Psoas muscle (tissue), 8 donors: Measurements from ENCODE around the gene C3orf70. TPM values are rescaled to one million over a fixed set of nuclear protein-coding genes. Genes with fewer than 3 reads are reported as not detected.
"Not testable (repeated sequence)": the region's sequence is repeated elsewhere in the genome, so short reads cannot be mapped to it uniquely, and the experiment has no call there.

ENCODE experiments used
- ATAC-seq, 4 donors: fragments of 200-7000 bp; cut with Tn5 transposase; one replicate each; pipeline ENCODE4 v1.9.1; 2020; ENCODE audit warnings: moderate library complexity in 3 of 4, mild to moderate bottlenecking in 2 of 4
- DNase-seq, 2 donors: peaks; one replicate each; pipeline ENCODE4 v3.0.0-alpha.2; 2020
- H3K27ac ChIP-seq: fragments of 200-600 bp; one replicate; pipeline ENCODE4 v1.8.0; 2022
- H3K27me3 ChIP-seq, 3 donors: fragments of 200-600 bp in 1 of 3; one replicate each; pipeline versions ENCODE4 v1.6.1 to v1.8.0; 2013 to 2022; ENCODE audit warnings: low read length in 2 of 3, mild to moderate bottlenecking in 2 of 3, moderate library complexity in 1 of 3; ENCODE audit not compliant: insufficient read depth in 3 of 3
- H3K36me3 ChIP-seq, 2 donors: fragments of 200-600 bp in 1 of 2; one replicate each; pipeline versions ENCODE4 v1.6.1 to v1.8.0; 2013 to 2022; ENCODE audit warnings: low read depth in 1 of 2, mild to moderate bottlenecking in 1 of 2, moderate library complexity in 1 of 2; ENCODE audit not compliant: insufficient read depth in 1 of 2
- H3K4me1 ChIP-seq: fragments of 200-600 bp; one replicate; pipeline ENCODE4 v1.8.0; 2022
- H3K4me3 ChIP-seq: fragments of 200-600 bp; one replicate; pipeline ENCODE4 v1.8.0; 2022; ENCODE audit warnings: mild to moderate bottlenecking
- H3K9me3 ChIP-seq: fragments of 200-600 bp; one replicate; pipeline ENCODE4 v1.8.0; 2022
- WGBS, 3 donors: extraction: QIAGEN DNeasy Blood & Tissue Kit; methylation state at CpG; one replicate each; pipeline versions ENCODE4 v1.1.6 to v1.1.7; 2013; 5-methylcytosine and 5-hydroxymethylcytosine counted together
- intact Hi-C, 2 donors: fragments of 100-400 bp; cut with DNase I; formaldehyde crosslinking; loops; one replicate each; pipeline versions ENCODE4 v1.11.0 to v1.14.2; 2022
- polyA plus RNA-seq, 3 donors: library from polyadenylated mRNA; stranded (reverse); fragments of 200-250 nt; gene quantifications; one replicate each; pipeline ENCODE4 v1.2.3, GENCODE V29; 2013
- total RNA-seq, 4 donors: library from RNA; stranded (reverse); fragmentation: NEBNext Ultra II Directional in 2 of 4; extraction: Animal tissue kit (Norgen Biotek cat#: 25700) in 2 of 4; gene quantifications; one replicate each; pipeline versions ENCODE4 v1.2.1 to v1.2.4, GENCODE V29; 2021 to 2023
- TF ChIP-seq, protein P1 (sequence below): fragments of 200-600 bp; IDR thresholded peaks from one replicate; pipeline ENCODE4 v1.8.0; 2022; ENCODE audit warnings: antibody characterized with exemption
- donor health status: healthy with polysubstance abuse.
- donor health status: DM: no; HTN: no; CAD: no; lungs with moderate emphysema.
- donor health status: Bipolar disorder and iron deficiency.
- donor health status: healthy.
- donor health status: DM: yes; HTN: yes; CAD: no.
- donor health status: DM: no; HTN: no; CAD: no.
- donor health status: DM: no; HTN: no; CAD: no.
- donor health status: DM: yes; HTN: yes; CAD: no.

C3orf70 gene
- total and polyA plus RNA-seq, 7 donors = 0.13 to 0.97 (median 0.42) TPM

DNA sequence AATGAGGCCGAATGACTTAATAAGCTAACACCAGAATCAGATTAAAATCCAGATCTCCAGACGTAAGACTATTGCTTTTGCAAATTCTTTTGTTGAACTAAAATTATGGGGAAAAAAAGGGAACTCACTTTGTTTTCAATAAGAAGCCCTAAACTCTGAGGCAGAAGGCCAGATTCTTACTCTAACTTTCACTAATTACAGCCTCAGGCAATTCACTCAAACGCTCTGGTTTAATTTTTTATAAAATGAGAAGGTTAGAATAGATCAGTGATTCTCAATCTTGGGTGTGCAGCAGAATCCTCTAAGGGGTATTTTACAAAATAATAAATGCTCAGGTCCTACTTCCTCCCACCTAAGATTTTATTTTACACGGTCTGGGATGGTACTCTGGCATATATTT lies 38.1 kb downstream of the C3orf70 start:
- TF ChIP-seq, protein P1, sequence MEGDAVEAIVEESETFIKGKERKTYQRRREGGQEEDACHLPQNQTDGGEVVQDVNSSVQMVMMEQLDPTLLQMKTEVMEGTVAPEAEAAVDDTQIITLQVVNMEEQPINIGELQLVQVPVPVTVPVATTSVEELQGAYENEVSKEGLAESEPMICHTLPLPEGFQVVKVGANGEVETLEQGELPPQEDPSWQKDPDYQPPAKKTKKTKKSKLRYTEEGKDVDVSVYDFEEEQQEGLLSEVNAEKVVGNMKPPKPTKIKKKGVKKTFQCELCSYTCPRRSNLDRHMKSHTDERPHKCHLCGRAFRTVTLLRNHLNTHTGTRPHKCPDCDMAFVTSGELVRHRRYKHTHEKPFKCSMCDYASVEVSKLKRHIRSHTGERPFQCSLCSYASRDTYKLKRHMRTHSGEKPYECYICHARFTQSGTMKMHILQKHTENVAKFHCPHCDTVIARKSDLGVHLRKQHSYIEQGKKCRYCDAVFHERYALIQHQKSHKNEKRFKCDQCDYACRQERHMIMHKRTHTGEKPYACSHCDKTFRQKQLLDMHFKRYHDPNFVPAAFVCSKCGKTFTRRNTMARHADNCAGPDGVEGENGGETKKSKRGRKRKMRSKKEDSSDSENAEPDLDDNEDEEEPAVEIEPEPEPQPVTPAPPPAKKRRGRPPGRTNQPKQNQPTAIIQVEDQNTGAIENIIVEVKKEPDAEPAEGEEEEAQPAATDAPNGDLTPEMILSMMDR = no peak
- 74 to 80% (median 75%) methylated on average over 4 of the region's 4 CpGs for WGBS, 3 donors
- intact Hi-C loops = no loop called here
- Histone ChIP-seq H3K27ac (no peak overlapping the region), H3K4me1 (no peaks in the 10 kb centered on the region), H3K27me3 (no peaks in the 10 kb centered on the region), H3K36me3 (no peaks in the 10 kb centered on the region), H3K9me3 (no peaks in the 10 kb centered on the region), H3K4me3 (no peak overlapping the region)
- ATAC-seq = no peak
- DNase-seq = no peak

DNA sequence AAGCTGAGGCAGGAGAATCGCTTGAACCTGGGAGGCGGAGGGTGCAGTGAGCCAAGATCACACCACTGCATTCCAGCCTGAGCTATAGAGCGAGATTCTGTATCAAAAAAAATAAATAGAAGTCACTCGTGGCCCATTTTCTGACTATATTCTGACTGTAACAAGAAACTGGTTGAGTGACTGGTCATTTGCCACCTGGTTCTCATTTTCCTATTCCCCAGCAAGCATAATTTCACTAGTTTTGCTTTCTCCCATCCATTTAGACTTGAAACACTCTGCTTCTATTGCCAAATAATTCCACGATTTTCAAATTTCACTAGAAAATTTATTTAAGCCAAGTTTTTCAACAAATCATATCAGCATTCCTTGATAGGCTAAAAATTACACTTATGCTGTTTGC lies 40.7 kb downstream of the C3orf70 start:
- Histone ChIP-seq H3K36me3 (no peaks in the 10 kb centered on the region), H3K4me3 (no peak overlapping the region), H3K9me3 (no peaks in the 10 kb centered on the region), H3K27me3 (no peaks in the 10 kb centered on the region), H3K27ac (no peak overlapping the region), H3K4me1 (no peaks in the 10 kb centered on the region)
- intact Hi-C loops = no loop called here
- ATAC-seq (no peak), DNase-seq (no peak)
- TF ChIP-seq, protein P1 = no peak
- WGBS, 3 donors = 81 to 90% (median 89%) methylated on average over 5 of the region's 5 CpGs

DNA sequence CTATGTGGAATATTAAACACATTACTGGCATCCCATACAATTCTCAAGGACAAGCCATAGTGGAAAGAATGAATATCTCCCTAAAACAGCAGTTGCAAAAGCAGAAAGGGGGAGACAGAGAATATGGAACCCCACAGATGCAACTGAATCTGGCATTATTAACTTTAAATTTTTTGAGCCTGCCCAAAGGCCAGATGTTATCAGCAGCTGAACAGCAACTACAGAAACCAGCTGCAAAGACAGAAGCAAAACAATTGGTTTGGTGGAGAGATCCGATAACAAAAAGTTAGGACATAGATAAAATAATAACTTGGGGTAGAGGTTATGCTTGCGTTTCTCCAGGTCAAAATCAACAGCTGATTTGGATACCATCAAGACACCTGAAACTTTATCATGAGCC lies 43.8 kb downstream of the C3orf70 start:
- H3K36me3 ChIP-seq, H3K4me3 ChIP-seq, intact Hi-C loops, H3K27ac ChIP-seq, H3K4me1 ChIP-seq, H3K27me3 ChIP-seq, H3K9me3 ChIP-seq, DNase-seq, ATAC-seq: not testable (repeated sequence)
- 45 to 59% (median 51%) methylated on average over 2 of the region's 2 CpGs for WGBS, 3 donors

DNA sequence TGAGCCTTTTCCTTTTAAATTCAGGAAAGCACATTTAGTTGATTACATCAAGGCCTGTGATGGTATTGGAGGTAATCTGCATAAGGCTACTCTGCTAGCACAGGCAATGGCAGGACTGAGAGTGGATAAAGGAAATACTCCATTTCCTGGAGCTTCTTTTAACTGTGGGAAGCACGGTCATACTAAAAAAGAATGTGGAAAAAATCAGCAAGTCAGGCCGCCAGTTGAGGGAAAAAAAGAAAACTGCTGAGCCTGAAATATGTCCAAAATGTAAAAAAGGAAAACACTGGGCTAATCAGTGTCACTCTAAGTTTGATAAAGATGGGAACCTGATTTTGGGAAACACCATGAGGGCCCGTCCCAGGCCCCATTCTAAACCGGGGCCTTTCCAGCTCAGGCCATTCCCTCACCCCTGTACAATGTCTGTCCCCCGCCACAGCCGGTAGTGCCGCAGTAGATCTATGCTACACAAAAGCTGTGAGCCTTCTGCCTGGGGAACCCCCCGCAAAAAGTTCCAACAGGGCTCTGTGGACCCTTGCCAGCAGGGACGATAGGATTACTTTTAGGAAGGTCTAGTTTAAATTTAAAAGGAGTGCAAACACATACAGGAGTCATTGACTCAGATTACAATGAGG lies 46.5 kb downstream of the C3orf70 start:
- intact Hi-C loops, ATAC-seq, H3K4me3 ChIP-seq: not testable (repeated sequence)

DNA sequence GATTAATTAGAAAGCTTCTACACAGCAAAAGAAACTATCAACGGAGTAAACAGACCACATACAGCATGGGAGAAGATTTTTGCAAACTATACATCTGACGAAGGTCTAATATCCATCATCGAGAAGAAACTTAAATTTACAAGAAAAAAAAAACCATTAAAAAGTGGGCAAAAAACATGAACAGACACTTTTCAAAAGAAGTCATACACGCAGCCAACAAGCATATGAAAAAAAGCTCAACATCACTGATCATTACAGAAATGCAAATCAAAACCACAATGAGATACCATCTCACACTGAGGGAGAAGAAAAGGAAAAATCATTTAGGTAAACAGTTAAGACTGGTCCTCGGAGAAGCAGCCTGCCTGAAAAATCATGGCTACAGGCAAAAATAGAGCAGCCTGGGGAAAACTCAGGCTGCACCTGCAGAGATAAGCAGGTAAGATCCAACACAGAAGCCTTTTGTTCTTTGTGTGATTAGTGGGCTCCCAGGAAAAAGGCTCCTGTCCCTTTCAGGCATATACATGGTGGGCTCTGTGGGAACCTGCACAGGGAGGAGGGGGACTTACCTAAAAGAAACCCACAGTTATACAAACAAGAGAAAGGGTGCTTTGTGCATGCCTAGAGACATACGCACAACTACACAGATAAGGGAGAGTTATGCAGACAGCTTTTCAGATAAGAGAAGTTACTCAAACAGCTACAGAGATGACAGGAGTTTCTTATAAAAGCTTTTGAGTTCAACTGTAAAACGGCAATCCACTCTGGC lies 49.3 kb downstream of the C3orf70 start:
- no peaks in the 10 kb centered on the region for H3K9me3 ChIP-seq
- 89 to 97% (median 96%) methylated on average over 7 of the region's 7 CpGs for WGBS, 3 donors
- ATAC-seq (no peak), DNase-seq (no peak)
- intact Hi-C loops = no loop called here
- H3K4me1 ChIP-seq = no peaks in the 10 kb centered on the region
- TF ChIP-seq, protein P1 = no peak
- no peaks in the 10 kb centered on the region for H3K36me3 ChIP-seq
- no peak overlapping the region for H3K4me3 ChIP-seq
- H3K27me3 ChIP-seq = peaks cover 0 to 6% (median 0%) of the 10 kb centered on the region in 3 donors
- H3K27ac ChIP-seq = no peak overlapping the region

More for the DNA sequence above, 46.5 kb downstream of the C3orf70 start:
- H3K4me1 ChIP-seq, H3K27ac ChIP-seq, H3K27me3 ChIP-seq, DNase-seq, H3K36me3 ChIP-seq, H3K9me3 ChIP-seq: not testable (repeated sequence)
- 36 to 50% (median 41%) methylated on average over 9 of the region's 9 CpGs for WGBS, 3 donors
